Neuronal stem cell (in vitro differentiated cells): ENCODE results near the gene PDE11A.

Experiments used
- DNase-seq: peaks from one replicate; pipeline ENCODE4 v3.0.0-alpha.2; 2013; ENCODE audit warnings: low spot score
- H2AFZ ChIP-seq: one replicate; pipeline ENCODE4 v1.6.1; 2013; ENCODE audit warnings: mild to moderate bottlenecking, low read length, inconsistent platforms
- H2AK5ac ChIP-seq: 2 replicates; pipeline ENCODE4 v1.6.1; 2013; ENCODE audit warnings: low read depth, mild to moderate bottlenecking, inconsistent platforms, low read length, moderate library complexity, mixed read lengths
- H2BK120ac ChIP-seq: 2 replicates; pipeline ENCODE4 v1.6.1; 2013; ENCODE audit warnings: low read depth, mild to moderate bottlenecking, inconsistent platforms, low read length, moderate library complexity, mixed read lengths
- H2BK12ac ChIP-seq: one replicate; pipeline ENCODE4 v1.6.1; 2013; ENCODE audit warnings: low read length, inconsistent platforms
- H2BK15ac ChIP-seq: 2 replicates; pipeline ENCODE4 v1.6.1; 2013; ENCODE audit warnings: mild to moderate bottlenecking, low read length, inconsistent platforms, mixed read lengths
- H2BK5ac ChIP-seq: one replicate; pipeline ENCODE4 v1.6.1; 2013; ENCODE audit warnings: inconsistent platforms, mild to moderate bottlenecking, low read length, moderate library complexity
- H3K14ac ChIP-seq: one replicate; pipeline ENCODE4 v1.6.1; 2013; ENCODE audit warnings: low read length, inconsistent platforms
- H3K18ac ChIP-seq: 2 replicates; pipeline ENCODE4 v1.6.1; 2013; ENCODE audit warnings: low read length, inconsistent platforms
- H3K23ac ChIP-seq: 2 replicates; pipeline ENCODE4 v1.6.1; 2013; ENCODE audit warnings: low read depth, mild to moderate bottlenecking, mixed read lengths, low read length, inconsistent platforms; ENCODE audit not compliant: poor library complexity
- H3K27ac ChIP-seq: replicated peaks from 3 replicates; pipeline ENCODE4 v1.5.1; 2013; ENCODE audit warnings: low read length, inconsistent platforms
- H3K27me3 ChIP-seq, 3 experiments: 2 replicates each; pipeline ENCODE4 v1.6.1; 2013; ENCODE audit warnings: low read length in 3 of 3, mild to moderate bottlenecking in 2 of 3, inconsistent platforms in 1 of 3, low read depth in 1 of 3, mixed read lengths in 1 of 3, moderate library complexity in 1 of 3; ENCODE audit not compliant: control insufficient read depth in 3 of 3, insufficient read depth in 3 of 3
- H3K36me3 ChIP-seq, 2 donors: replicated peaks in 1 of 2; 2 replicates each; pipeline ENCODE4 v1.6.1; 2013; ENCODE audit warnings: low read length in 2 of 2; ENCODE audit not compliant: control insufficient read depth in 2 of 2, insufficient read depth in 2 of 2
- H3K4ac ChIP-seq: 2 replicates; pipeline ENCODE4 v1.6.1; 2013; ENCODE audit warnings: inconsistent platforms, mild to moderate bottlenecking, low read length, moderate library complexity
- H3K4me1 ChIP-seq, 2 donors: 1 replicate in 1 of 2; 2 replicates in 1 of 2; pipeline ENCODE4 v1.6.1; 2013; ENCODE audit warnings: low read length in 2 of 2, low read depth in 1 of 2; ENCODE audit not compliant: control insufficient read depth in 2 of 2, insufficient read depth in 1 of 2
- H3K4me2 ChIP-seq: one replicate; pipeline ENCODE4 v1.6.1; 2013; ENCODE audit warnings: mild to moderate bottlenecking, low read length, inconsistent platforms; ENCODE audit not compliant: insufficient read depth, poor library complexity, severe bottlenecking
- H3K4me3 ChIP-seq, 2 donors: 2 replicates each; pipeline ENCODE4 v1.5.1; 2013; ENCODE audit warnings: low read length in 2 of 2, mild to moderate bottlenecking in 2 of 2, inconsistent platforms in 1 of 2, moderate library complexity in 1 of 2
- H3K79me1 ChIP-seq: one replicate; pipeline ENCODE4 v1.6.1; 2013; ENCODE audit warnings: low read depth, mild to moderate bottlenecking, inconsistent platforms, low read length, moderate library complexity
- H3K9ac ChIP-seq: one replicate; pipeline ENCODE4 v1.6.1; 2013; ENCODE audit warnings: mild to moderate bottlenecking, low read depth, low read length, inconsistent platforms; ENCODE audit not compliant: poor library complexity
- H3K9me3 ChIP-seq, 2 donors: replicated peaks in 1 of 2; 2 replicates each; pipeline versions ENCODE3 to v1.6.1; 2013; ENCODE audit warnings: low read length in 2 of 2, mild to moderate bottlenecking in 2 of 2, inconsistent platforms in 1 of 2, low read depth in 1 of 2, mixed read lengths in 1 of 2, moderate library complexity in 1 of 2; ENCODE audit not compliant: control insufficient read depth in 2 of 2, insufficient read depth in 1 of 2
- H4K8ac ChIP-seq: one replicate; pipeline ENCODE4 v1.6.1; 2013; ENCODE audit warnings: low read depth, mild to moderate bottlenecking, inconsistent platforms, low read length, moderate library complexity
- H4K91ac ChIP-seq: one replicate; pipeline ENCODE4 v1.6.1; 2013; ENCODE audit warnings: low read length, low read depth, mild to moderate bottlenecking, inconsistent platforms; ENCODE audit not compliant: poor library complexity
- WGBS, 2 donors: extraction: QIAGEN DNeasy Blood & Tissue Kit; methylation state at CpG; one replicate each; pipeline ENCODE4 v1.1.7; 2013; ENCODE audit warnings: missing lambda C conversion rate in 2 of 2, mixed read lengths in 1 of 2; ENCODE audit not compliant: insufficient read length in 2 of 2, insufficient replicate concordance in 1 of 2; ENCODE audit errors: extremely low coverage in 2 of 2; 5-methylcytosine and 5-hydroxymethylcytosine counted together

PDE11A gene

DNA sequence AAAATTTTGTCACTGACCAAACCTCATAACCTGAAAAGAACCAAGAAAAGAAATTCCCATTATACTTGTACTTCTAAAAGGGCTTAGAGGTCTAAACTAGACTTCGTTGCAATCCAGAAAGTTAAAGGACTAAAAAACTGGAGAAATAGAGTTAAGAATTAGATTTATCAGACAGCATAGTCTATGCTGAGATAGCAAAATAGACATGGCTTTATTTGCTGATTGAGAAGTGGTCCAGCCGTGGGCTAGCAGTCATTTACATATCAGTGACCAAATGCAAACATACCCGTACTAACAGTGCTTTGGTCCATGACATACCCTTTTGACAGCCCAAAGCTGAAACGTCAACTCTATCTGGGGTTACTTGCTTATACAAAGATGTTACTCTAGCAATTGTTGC lies 456.5 kb downstream of the PDE11A start:
- Histone ChIP-seq H3K4me2 (no peak overlapping the region), H4K8ac (no peak overlapping the region), H2BK15ac (no peak overlapping the region), H3K36me3 (no peaks in the 10 kb centered on the region), H3K23ac (no peak overlapping the region), H3K79me1 (peaks cover 2% of the 10 kb centered on the region), H3K27ac (no peak overlapping the region), H2BK120ac (no peak overlapping the region), H3K18ac (no peak overlapping the region), H3K27me3 (no peaks in the 10 kb centered on the region), H4K91ac (no peak overlapping the region), H3K4me3 (no peak overlapping the region), H3K14ac (no peak overlapping the region), H2AFZ (no peak overlapping the region), H2BK12ac (no peak overlapping the region), H3K4ac (no peak overlapping the region), H3K4me1 (peaks cover 0 to 3% of the 10 kb centered on the region in 2 donors), H2BK5ac (no peak overlapping the region), H3K9me3 (peaks cover 0 to 3% of the 10 kb centered on the region in 2 donors), H2AK5ac (no peak overlapping the region), H3K9ac (no peak overlapping the region)
- no peak for DNase-seq
- no CpG with 5 or more reads among the region's 4 CpGs for whole genome bisulfite sequencing, 2 donors

DNA sequence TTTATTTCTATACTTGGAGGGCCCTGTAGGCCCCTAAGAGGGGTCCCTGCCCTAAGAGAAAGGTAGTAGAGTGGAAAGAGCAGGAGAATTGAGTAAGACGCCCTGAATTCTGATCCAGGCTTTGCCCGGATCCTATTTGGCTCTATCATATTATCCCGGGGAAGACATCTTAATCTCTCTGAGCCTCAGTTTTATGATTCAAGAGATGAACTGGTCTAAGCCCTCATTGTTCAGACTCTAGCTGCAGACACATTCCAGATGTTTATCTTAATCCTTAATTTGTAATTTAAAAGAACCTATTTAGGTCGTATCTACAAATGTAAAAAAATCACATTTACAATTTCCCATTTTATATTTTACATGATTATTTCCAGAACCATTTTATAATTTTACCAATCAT lies 459.9 kb downstream of the PDE11A start:
- Histone ChIP-seq H3K4ac (no peak overlapping the region), H3K9me3 (peaks cover 0 to 4% of the 10 kb centered on the region in 2 donors), H2AK5ac (no peak overlapping the region), H4K91ac (no peak overlapping the region), H3K23ac (no peak overlapping the region), H2BK5ac (no peak overlapping the region), H3K27me3 (no peaks in the 10 kb centered on the region), H3K4me2 (no peak overlapping the region), H3K27ac (no peak overlapping the region), H3K4me3 (no peak overlapping the region), H3K18ac (no peak overlapping the region), H4K8ac (no peak overlapping the region), H3K4me1 (no peaks in the 10 kb centered on the region), H3K79me1 (no peaks in the 10 kb centered on the region), H2BK15ac (no peak overlapping the region), H3K14ac (no peak overlapping the region), H3K36me3 (no peaks in the 10 kb centered on the region), H2AFZ (no peak overlapping the region), H3K9ac (no peak overlapping the region), H2BK12ac (no peak overlapping the region), H2BK120ac (no peak overlapping the region)
- no peak for DNase-seq
- WGBS, 2 donors: no CpG with 5 or more reads among the region's 4 CpGs

DNA sequence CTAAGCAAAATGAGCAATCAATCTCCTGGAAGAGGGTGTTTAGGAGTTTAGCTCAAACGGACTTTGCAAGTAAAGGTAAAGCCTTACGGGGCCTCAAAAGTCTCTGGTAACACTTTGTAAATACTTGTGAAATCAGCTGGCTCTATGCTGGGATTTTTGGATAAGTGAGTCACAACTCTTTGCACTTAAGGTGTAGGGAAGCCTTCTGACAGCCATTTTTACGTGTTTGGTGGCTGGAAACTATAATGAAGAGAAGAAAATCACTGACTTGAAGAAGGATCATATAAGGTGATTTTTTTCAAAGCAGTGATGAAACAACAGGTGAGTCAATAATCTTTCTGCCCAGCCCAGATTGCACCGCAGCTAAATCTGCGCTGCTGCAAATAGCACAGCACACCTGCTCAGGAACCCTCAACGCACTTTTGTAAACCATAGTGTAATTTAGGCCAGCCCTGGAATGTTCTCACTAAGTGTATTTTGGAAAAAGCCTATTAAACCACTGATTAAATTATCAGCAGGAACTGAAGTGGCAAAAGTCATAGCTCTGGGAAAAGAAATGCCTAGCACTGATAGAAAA lies 461.2 kb downstream of the PDE11A start:
- H3K23ac ChIP-seq: no peak overlapping the region
- no peak overlapping the region for H3K27ac ChIP-seq
- H3K4ac ChIP-seq: no peak overlapping the region
- no peak overlapping the region for H2BK120ac ChIP-seq
- no peak for DNase-seq
- no peak overlapping the region for H3K4me3 ChIP-seq
- no CpG with 5 or more reads among the region's 6 CpGs for WGBS, 2 donors
- no peak overlapping the region for H3K4me2 ChIP-seq
- H4K91ac ChIP-seq: no peak overlapping the region
- peaks cover 0 to 4% of the 10 kb centered on the region in 2 donors for H3K9me3 ChIP-seq
- H3K27me3 ChIP-seq: no peaks in the 10 kb centered on the region
- no peak overlapping the region for H2BK12ac ChIP-seq
- H3K4me1 ChIP-seq: no peaks in the 10 kb centered on the region
- no peak overlapping the region for H3K14ac ChIP-seq
- H4K8ac ChIP-seq: no peak overlapping the region
- no peak overlapping the region for H2BK5ac ChIP-seq
- H2BK15ac ChIP-seq: no peak overlapping the region
- no peak overlapping the region for H2AFZ ChIP-seq
- H3K79me1 ChIP-seq: no peaks in the 10 kb centered on the region
- H3K36me3 ChIP-seq: no peaks in the 10 kb centered on the region
- no peak overlapping the region for H3K9ac ChIP-seq
- H2AK5ac ChIP-seq: no peak overlapping the region
- H3K18ac ChIP-seq: no peak overlapping the region

DNA sequence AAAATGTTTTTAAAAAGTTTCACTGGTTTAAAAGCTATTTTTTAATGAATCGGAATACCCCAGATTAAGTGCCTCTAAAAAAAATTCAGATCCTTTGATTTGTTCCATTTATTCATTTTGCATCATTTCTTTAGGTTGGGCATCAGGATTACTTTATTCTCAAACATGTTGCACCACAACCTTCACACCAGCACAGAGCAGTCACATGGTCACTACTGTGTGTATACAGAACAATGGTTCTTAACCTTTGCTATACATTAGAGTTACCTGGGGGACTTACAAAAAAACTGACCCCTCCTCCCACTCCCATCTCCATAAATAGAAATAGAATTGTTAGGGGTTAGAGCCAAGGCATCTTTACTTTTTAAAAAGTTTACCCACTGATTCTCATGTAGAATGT lies 461.8 kb downstream of the PDE11A start:
- Histone ChIP-seq H4K8ac (no peak overlapping the region), H4K91ac (no peak overlapping the region), H3K4me1 (no peaks in the 10 kb centered on the region), H3K27ac (no peak overlapping the region), H3K9me3 (peaks cover 0 to 4% of the 10 kb centered on the region in 2 donors), H3K23ac (no peak overlapping the region), H3K4me3 (no peak overlapping the region), H3K14ac (no peak overlapping the region), H2BK5ac (no peak overlapping the region), H3K4me2 (no peak overlapping the region), H2AFZ (no peak overlapping the region), H2BK12ac (no peak overlapping the region), H3K9ac (no peak overlapping the region), H3K79me1 (no peaks in the 10 kb centered on the region), H3K4ac (no peak overlapping the region), H2AK5ac (no peak overlapping the region), H3K27me3 (no peaks in the 10 kb centered on the region), H3K18ac (no peak overlapping the region), H3K36me3 (no peaks in the 10 kb centered on the region), H2BK15ac (no peak overlapping the region), H2BK120ac (no peak overlapping the region)
- no peak for DNase-seq
- WGBS, 2 donors: no CpG with 5 or more reads among the region's 1 CpG
